Activated naive CD4-positive, alpha-beta T cell treated with anti-CD3 and anti-CD28 coated beads, Interleukin-2, amount 10 ng/mL, durations not matched to agents 7 days and 5 days (primary cell): ENCODE data around the gene CACNA2D3.

Source experiments
- CTCF ChIA-PET: fragments of 350-600 bp; sonication (Branson Sonifier 250); formaldehyde crosslinking; loops from one replicate; lab custom pipeline; 2021; ENCODE audit warnings: antibody characterized with exemption; lab: Charles Lee
- DNase-seq: peaks from one replicate; pipeline ENCODE4 v3.0.0-alpha.2; 2020
- H3K27ac Mint-ChIP-seq: one replicate; pipeline ENCODE4 v1.8.0; 2021; ENCODE audit warnings: mild to moderate bottlenecking, moderate library complexity, mixed read lengths
- H3K27me3 Mint-ChIP-seq: one replicate; pipeline ENCODE4 v1.8.0; 2021; ENCODE audit warnings: mild to moderate bottlenecking, mixed read lengths
- H3K36me3 Mint-ChIP-seq: one replicate; pipeline ENCODE4 v1.8.0; 2021; ENCODE audit warnings: mixed read lengths
- H3K4me1 Mint-ChIP-seq: one replicate; pipeline ENCODE4 v1.8.0; 2021; ENCODE audit warnings: mixed read lengths
- H3K4me3 Mint-ChIP-seq: one replicate; pipeline ENCODE4 v1.8.0; 2021; ENCODE audit warnings: mild to moderate bottlenecking, moderate library complexity, mixed read lengths
- H3K9me3 Mint-ChIP-seq: one replicate; pipeline ENCODE4 v1.8.0; 2021; ENCODE audit warnings: mixed read lengths

CACNA2D3 gene

GRCh38 chr3:54705730-54706129 lies 583.4 kb downstream of the CACNA2D3 start:
- H3K36me3 Mint-ChIP-seq = no peaks in the 10 kb centered on the region
- H3K4me1 Mint-ChIP-seq = no peaks in the 10 kb centered on the region
- DNase-seq = no peak
- no peaks in the 10 kb centered on the region for H3K27me3 Mint-ChIP-seq
- no peak overlapping the region for H3K4me3 Mint-ChIP-seq
- H3K27ac Mint-ChIP-seq = no peak overlapping the region
- H3K9me3 Mint-ChIP-seq = no peaks in the 10 kb centered on the region
- CTCF ChIA-PET = no interaction called here

DNA sequence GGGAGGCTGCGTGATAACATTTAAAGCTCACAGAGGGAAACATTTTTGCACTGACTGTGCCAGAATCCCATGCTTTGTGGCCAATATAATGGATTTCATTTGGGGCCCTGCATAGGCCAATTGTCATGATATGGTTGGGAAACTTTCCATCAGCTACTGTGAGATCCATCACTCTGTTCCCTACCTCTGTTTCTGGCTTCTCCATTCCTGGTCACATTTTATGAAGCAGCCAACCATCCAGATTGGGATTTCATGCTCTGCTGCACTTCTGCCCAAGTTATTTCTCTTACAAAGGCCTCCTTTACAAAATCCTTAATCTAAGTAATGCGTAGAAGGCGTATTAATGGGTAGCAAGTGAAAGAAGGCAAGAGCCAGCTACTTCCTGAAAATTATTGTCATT lies 584.4 kb downstream of the CACNA2D3 start:
- no peaks in the 10 kb centered on the region for H3K4me1 Mint-ChIP-seq
- H3K27ac Mint-ChIP-seq = no peak overlapping the region
- DNase-seq = no peak
- CTCF ChIA-PET = no interaction called here
- H3K36me3 Mint-ChIP-seq = no peaks in the 10 kb centered on the region
- H3K9me3 Mint-ChIP-seq = no peaks in the 10 kb centered on the region
- no peaks in the 10 kb centered on the region for H3K27me3 Mint-ChIP-seq
- H3K4me3 Mint-ChIP-seq = no peak overlapping the region

DNA sequence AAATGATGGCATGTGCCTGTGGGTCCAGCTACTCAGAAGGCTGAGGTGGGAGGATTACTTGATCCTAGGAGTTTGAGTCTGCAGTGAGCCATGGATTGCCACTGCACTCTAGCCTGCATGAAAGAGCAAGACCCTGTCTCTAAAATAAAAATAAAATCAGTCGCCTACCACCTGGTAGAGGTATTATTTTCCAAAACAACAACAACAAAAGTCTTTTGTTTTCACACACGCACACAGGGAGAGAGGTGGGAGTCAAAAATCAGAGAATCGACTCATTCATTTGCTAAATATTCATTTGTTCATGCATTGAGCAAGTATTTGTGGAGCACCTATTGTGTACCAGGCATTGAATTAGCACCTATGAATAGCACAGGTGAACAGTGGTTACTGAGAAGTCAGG lies 587.4 kb downstream of the CACNA2D3 start:
- H3K27me3 Mint-ChIP-seq = no peaks in the 10 kb centered on the region
- H3K36me3 Mint-ChIP-seq = no peaks in the 10 kb centered on the region
- no peak for DNase-seq
- H3K4me3 Mint-ChIP-seq = no peak overlapping the region
- no peaks in the 10 kb centered on the region for H3K9me3 Mint-ChIP-seq
- no peak overlapping the region for H3K27ac Mint-ChIP-seq
- H3K4me1 Mint-ChIP-seq = no peaks in the 10 kb centered on the region
- CTCF ChIA-PET = no interaction called here

DNA sequence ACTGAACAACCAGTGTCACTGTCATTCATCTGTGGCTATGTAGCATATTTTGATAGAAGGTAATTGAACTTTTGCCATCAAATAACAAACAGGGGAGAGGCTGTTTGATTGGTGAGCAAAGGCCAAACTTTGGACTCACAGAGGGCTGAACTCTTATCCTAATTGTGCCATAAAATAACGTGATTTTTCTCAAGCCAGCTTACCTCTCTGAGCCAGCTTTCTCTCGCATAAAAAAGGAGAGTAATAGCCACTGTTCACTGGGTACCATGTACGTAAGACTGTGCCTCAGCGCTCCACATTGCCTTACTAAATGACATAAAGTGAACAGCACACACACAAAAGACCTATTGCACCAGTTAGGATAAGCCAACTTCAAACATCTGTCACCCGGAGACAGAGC lies 588.6 kb downstream of the CACNA2D3 start:
- no peaks in the 10 kb centered on the region for H3K27me3 Mint-ChIP-seq
- peaks cover 2% of the 10 kb centered on the region for H3K9me3 Mint-ChIP-seq
- H3K36me3 Mint-ChIP-seq = no peaks in the 10 kb centered on the region
- H3K27ac Mint-ChIP-seq = no peak overlapping the region
- CTCF ChIA-PET = no interaction called here
- H3K4me1 Mint-ChIP-seq = no peaks in the 10 kb centered on the region
- no peak overlapping the region for H3K4me3 Mint-ChIP-seq
- DNase-seq = no peak

- CTCF ChIA-PET = no interaction called here
- no peak for DNase-seq
- no peak overlapping the region for H3K4me3 Mint-ChIP-seq
Observed at GRCh38 chr3:54712539-54712938, 590.2 kb downstream of the CACNA2D3 start.

GRCh38 chr3:54713031-54713430 lies 590.7 kb downstream of the CACNA2D3 start:
- Mint-ChIP-seq H3K27me3 (no peaks in the 10 kb centered on the region), H3K27ac (no peak overlapping the region), H3K9me3 (peaks cover 2% of the 10 kb centered on the region), H3K4me3 (no peak overlapping the region), H3K36me3 (no peaks in the 10 kb centered on the region), H3K4me1 (no peaks in the 10 kb centered on the region)
- no peak for DNase-seq
- CTCF ChIA-PET = no interaction called here

More at GRCh38 chr3:54712539-54712938, 590.2 kb downstream of the CACNA2D3 start:
- Mint-ChIP-seq H3K27me3 (no peaks in the 10 kb centered on the region), H3K36me3 (no peaks in the 10 kb centered on the region), H3K27ac (no peak overlapping the region), H3K4me1 (no peaks in the 10 kb centered on the region), H3K9me3 (peaks cover 2% of the 10 kb centered on the region)

GRCh38 chr3:54713455-54713854 lies 591.1 kb downstream of the CACNA2D3 start:
- CTCF ChIA-PET = no interaction called here
- peaks cover 2% of the 10 kb centered on the region for H3K9me3 Mint-ChIP-seq
- no peaks in the 10 kb centered on the region for H3K36me3 Mint-ChIP-seq
- DNase-seq = no peak
- no peaks in the 10 kb centered on the region for H3K27me3 Mint-ChIP-seq
- no peak overlapping the region for H3K4me3 Mint-ChIP-seq
- H3K4me1 Mint-ChIP-seq = no peaks in the 10 kb centered on the region
- H3K27ac Mint-ChIP-seq = no peak overlapping the region

DNA sequence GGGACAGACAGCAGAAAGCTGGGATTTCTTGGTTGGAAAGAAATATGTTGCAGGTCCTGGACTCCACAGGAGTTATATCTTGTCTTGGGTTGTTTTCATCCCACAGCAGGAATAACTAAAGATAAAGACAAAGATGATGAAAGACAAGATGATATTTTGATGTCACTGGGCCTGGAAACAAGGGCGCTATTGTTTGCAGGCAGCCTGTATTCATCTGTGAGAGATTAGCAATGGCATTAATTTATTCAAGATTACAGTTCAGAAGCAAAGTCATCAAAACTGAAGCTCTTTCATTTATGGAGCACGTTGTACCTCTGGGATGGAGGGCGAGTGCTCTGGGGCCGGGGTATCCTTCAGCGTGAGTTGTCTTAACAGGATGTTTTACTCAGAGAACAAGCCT lies 591.7 kb downstream of the CACNA2D3 start:
- CTCF ChIA-PET = no interaction called here
- no peaks in the 10 kb centered on the region for H3K4me1 Mint-ChIP-seq
- H3K36me3 Mint-ChIP-seq = no peaks in the 10 kb centered on the region
- H3K27me3 Mint-ChIP-seq = no peaks in the 10 kb centered on the region
- no peak for DNase-seq
- H3K27ac Mint-ChIP-seq = no peak overlapping the region
- H3K9me3 Mint-ChIP-seq = peaks cover 2% of the 10 kb centered on the region
- no peak overlapping the region for H3K4me3 Mint-ChIP-seq

DNA sequence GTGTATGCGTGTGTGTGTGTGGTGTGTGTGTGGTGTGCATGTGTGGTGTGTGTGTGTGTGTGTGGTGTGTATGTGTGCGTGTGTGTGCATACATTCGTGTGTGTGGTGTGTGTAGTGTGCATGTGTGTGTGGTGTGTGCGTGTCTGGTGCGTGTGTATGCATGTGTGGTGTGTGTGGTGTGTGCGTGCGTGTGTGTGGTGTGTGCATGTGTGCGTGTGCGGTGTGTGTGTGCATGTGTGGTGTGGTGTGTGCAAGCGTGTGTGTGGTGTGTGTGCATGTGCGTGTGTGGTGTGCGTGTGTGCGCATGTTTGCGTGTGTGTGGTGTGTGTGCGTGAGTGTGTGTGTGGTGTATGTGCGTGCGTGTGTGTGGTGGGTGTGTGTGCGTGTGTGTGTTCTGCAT lies 595.2 kb downstream of the CACNA2D3 start:
- H3K4me1 Mint-ChIP-seq = no peaks in the 10 kb centered on the region
- no peaks in the 10 kb centered on the region for H3K27me3 Mint-ChIP-seq
- no peak for DNase-seq
- no peak overlapping the region for H3K27ac Mint-ChIP-seq
- H3K4me3 Mint-ChIP-seq = no peak overlapping the region
- no peaks in the 10 kb centered on the region for H3K36me3 Mint-ChIP-seq
- peaks cover 2% of the 10 kb centered on the region for H3K9me3 Mint-ChIP-seq
- CTCF ChIA-PET = no interaction called here

- Mint-ChIP-seq H3K4me3 (no peak overlapping the region), H3K9me3 (peaks cover 5% of the 10 kb centered on the region), H3K27me3 (no peaks in the 10 kb centered on the region), H3K27ac (no peak overlapping the region), H3K36me3 (no peaks in the 10 kb centered on the region), H3K4me1 (no peaks in the 10 kb centered on the region)
- DNase-seq = no peak
- CTCF ChIA-PET = no interaction called here
Observed at GRCh38 chr3:54719914-54720313, 597.6 kb downstream of the CACNA2D3 start.

- CTCF ChIA-PET = no interaction called here
- Mint-ChIP-seq H3K27ac (no peak overlapping the region), H3K27me3 (no peaks in the 10 kb centered on the region), H3K4me3 (no peak overlapping the region), H3K4me1 (no peaks in the 10 kb centered on the region), H3K36me3 (no peaks in the 10 kb centered on the region), H3K9me3 (peaks cover 5% of the 10 kb centered on the region)
- no peak for DNase-seq
Observed at GRCh38 chr3:54720604-54721003, 598.3 kb downstream of the CACNA2D3 start.

- no peak for DNase-seq
- Mint-ChIP-seq H3K27ac (no peak overlapping the region), H3K4me3 (no peak overlapping the region), H3K9me3 (peaks cover 14% of the 10 kb centered on the region), H3K27me3 (no peaks in the 10 kb centered on the region), H3K4me1 (no peaks in the 10 kb centered on the region), H3K36me3 (no peaks in the 10 kb centered on the region)
- CTCF ChIA-PET = no interaction called here
Observed at GRCh38 chr3:54731732-54732445, 609.5 kb downstream of the CACNA2D3 start.

DNA sequence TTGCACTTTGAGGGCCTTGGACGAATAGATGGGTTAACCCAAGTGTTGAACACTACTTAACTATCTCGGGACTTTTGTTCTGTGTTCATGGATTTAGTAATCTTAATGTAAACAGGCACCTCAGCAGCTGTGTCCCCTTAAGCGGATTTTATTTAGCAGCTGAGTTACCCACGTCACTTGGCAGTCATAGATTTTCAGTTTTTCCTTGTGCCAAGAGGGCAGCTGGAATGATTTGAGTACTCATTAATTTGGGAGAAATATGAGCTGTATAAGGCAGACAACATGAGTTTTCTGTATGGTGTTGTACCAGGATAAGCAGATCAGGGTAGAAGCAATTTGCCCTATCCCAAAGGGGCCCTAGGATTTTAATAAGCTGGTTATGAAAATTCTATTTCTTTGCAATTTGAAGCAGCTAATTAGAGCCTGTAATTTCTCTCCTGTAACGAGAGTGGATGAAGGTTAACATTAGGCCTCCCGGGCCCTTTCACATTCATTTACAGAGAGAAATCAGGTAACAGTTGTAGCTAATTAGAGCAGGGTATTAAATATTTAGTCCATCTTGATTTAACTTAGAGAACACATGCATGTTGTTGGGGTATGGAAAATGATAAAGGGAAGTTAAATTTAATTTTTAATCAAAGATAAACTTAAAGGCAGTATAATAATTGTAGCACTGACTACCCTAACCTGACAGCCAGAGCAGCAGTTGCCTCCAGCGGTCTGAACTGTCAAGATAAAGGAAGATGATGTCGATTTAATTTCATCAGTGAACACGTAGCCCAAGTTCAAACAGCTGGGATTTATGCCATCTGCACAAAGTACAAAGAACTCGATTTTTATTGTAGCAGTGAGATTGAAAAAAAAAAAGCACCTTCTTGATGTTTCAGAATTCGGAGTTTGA lies 611.0 kb downstream of the CACNA2D3 start:
- no peak for DNase-seq
- CTCF ChIA-PET = no interaction called here
- no peaks in the 10 kb centered on the region for H3K36me3 Mint-ChIP-seq
- no peak overlapping the region for H3K27ac Mint-ChIP-seq
- H3K9me3 Mint-ChIP-seq = peaks cover 8% of the 10 kb centered on the region
- no peaks in the 10 kb centered on the region for H3K4me1 Mint-ChIP-seq
- no peak overlapping the region for H3K4me3 Mint-ChIP-seq
- no peaks in the 10 kb centered on the region for H3K27me3 Mint-ChIP-seq

- Mint-ChIP-seq H3K4me1 (no peaks in the 10 kb centered on the region), H3K9me3 (no peaks in the 10 kb centered on the region), H3K36me3 (no peaks in the 10 kb centered on the region), H3K27ac (no peak overlapping the region), H3K4me3 (no peak overlapping the region), H3K27me3 (no peaks in the 10 kb centered on the region)
- CTCF ChIA-PET = no interaction called here
- DNase-seq = no peak
Observed at GRCh38 chr3:54736459-54736858, 614.1 kb downstream of the CACNA2D3 start.

DNA sequence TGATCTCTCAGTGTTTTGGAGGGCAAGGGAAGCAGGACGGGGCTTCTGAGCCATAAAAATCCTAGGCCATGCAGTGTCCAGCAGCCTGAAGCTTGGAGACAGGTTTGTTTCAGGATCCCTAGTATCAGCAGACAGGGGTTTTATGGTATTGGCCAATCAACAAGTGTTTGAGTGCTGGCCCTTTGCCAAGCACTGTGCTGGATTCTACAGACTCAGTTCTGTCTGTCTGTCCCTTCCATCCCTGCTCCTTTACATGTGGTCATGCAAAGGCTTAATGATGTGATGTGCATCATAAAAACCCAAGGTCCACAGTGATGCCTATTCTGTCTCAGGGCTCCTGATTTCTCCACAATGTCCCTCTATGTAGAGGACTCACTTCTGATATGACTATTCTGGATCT lies 621.4 kb downstream of the CACNA2D3 start:
- no peaks in the 10 kb centered on the region for H3K36me3 Mint-ChIP-seq
- H3K9me3 Mint-ChIP-seq = no peaks in the 10 kb centered on the region
- H3K4me1 Mint-ChIP-seq = no peaks in the 10 kb centered on the region
- DNase-seq = no peak
- no peak overlapping the region for H3K4me3 Mint-ChIP-seq
- CTCF ChIA-PET = no interaction called here
- H3K27me3 Mint-ChIP-seq = no peaks in the 10 kb centered on the region
- H3K27ac Mint-ChIP-seq = no peak overlapping the region
